ENCODE measurements around the gene CROCC2.

CROCC2 gene

DNA sequence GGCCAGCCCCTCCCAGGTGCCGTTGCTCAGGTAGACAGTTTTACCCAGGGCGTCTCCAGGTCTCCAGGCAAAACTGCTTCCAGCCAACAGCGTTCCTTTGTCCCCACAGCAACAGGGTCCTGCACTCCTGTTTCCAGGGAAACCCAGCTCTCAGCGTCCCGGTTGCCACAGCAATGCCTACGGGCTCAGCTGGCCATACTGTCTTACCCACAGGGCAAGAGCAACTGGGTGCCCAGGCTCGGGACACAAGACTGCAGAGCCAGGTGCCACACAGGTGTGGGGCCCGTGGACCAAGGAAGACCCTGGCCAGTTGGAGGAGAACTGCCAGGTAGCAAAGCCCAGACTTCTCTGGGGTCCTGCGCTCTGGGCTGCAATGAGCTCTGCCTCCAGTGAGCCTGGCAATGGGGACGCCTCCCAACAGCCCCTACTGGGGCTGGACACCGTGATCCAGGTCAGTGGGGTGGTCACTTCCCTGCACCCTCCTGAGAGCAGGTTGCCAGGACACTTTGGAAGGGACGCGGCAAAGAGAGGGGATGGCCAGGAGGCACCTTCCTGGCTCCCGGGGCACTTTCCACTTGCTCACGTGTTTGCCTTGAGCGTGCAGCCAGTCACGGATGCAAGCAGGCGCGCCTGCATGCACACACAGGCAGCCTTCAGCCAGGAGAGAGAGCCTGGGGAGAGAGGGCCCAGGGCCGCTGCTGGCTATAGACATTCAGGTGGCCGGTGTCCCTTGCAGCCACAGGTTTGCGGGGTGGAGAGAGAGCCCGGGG is at the start of gene CROCC2:
Gene CROCC2, plus strand, starts transcription at position 196 of the 770 bp plus-strand sequence. Its CDS starts 178 bp downstream, at position 374.
- no peak within 1 kb of the TSS for H3K4me3 ChIP-seq (ENCODE audit: low read depth, low read length)
- DNase-seq (ENCODE audit: low read depth, low spot score) = no peak
- POLR2A ChIA-PET = no interaction called here
- TF ChIP-seq, protein P1, sequence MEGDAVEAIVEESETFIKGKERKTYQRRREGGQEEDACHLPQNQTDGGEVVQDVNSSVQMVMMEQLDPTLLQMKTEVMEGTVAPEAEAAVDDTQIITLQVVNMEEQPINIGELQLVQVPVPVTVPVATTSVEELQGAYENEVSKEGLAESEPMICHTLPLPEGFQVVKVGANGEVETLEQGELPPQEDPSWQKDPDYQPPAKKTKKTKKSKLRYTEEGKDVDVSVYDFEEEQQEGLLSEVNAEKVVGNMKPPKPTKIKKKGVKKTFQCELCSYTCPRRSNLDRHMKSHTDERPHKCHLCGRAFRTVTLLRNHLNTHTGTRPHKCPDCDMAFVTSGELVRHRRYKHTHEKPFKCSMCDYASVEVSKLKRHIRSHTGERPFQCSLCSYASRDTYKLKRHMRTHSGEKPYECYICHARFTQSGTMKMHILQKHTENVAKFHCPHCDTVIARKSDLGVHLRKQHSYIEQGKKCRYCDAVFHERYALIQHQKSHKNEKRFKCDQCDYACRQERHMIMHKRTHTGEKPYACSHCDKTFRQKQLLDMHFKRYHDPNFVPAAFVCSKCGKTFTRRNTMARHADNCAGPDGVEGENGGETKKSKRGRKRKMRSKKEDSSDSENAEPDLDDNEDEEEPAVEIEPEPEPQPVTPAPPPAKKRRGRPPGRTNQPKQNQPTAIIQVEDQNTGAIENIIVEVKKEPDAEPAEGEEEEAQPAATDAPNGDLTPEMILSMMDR (IDR thresholded peaks at IDR 0.05; ENCODE audit: insufficient read depth, low read length, missing control alignments) = no peak
- CTCF ChIA-PET = interaction anchor here (1.0 kb wide), 1 partner anchor 8 kb away, joined by 5 read pairs; no protein-coding TSS in a partner anchor

DNA sequence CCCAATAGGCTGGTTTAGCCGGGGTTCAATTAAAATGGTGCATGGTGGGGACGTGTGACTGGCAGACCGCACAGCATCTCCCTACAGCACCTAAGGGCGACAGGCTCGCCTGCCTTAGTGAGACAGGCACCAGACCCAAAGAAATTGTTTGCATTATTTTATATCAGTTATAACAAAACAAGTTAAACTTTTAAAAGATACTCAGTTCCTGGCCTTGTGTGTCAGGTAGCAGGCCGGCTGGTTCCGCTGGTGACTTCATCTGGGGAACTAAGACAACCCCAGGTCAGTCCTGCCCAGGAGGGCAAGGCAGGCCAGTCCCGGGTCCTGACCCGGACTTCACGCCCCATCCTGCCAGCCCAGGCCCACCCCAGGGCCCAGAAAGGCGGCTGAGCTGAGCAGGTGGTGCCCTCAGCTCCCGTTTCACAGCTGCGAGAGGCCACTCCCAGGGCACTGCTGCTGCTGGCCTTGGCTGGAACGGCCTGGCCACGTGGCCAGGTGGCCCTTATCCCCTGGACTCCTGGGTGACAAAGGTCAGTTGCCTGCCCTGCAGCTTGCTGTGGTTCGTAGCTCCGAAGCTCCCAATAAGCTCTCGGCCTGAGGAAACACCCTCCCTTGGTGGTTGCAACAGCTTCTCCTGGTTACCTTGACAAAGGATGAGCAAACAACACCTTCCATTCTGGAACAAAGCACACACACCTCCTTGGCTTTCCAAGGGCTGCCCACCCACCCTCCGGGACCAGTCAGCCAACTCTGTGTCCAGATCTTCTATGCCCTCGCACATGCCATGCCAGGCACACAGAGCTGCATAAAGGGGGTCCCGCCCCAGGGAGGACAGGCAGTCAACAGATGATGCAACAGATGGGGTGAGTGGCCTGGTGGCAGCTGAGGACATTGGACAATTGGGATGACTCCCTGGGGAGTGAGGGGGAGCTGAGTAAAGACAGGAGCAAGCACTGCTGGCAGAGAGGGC is 48.8 kb upstream of the CROCC2 start:
- DNase-seq (ENCODE audit: low read depth, low spot score) = no peak
- CTCF ChIA-PET = no interaction called here
- no peak overlapping the region for H3K4me3 ChIP-seq (ENCODE audit: low read depth, low read length)
- TF ChIP-seq, protein P1 (IDR thresholded peaks at IDR 0.05; ENCODE audit: insufficient read depth, low read length, missing control alignments) = no peak
- POLR2A ChIA-PET = no interaction called here

DNA sequence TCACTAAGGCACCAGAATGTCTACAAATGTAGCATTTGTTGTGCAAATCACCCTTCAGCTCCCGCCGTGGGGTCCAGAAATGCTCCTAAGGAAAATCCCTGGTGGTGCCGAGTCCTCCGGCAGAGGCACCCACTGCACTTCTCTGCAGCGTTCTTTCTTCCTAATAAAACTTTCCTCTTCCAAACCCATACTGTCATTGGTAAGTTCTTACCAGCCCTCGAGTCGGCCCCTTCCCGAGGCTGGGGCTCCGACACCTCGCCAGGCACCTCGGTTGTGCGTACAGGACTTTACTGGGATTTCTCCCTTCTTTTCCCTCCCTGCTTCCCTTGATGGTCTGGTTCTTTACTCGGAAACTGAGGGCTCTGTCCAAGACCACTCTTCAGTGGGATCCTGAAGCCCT is 47.8 kb upstream of the CROCC2 start:
- TF ChIP-seq, protein P1 (IDR thresholded peaks at IDR 0.05; ENCODE audit: insufficient read depth, low read length, missing control alignments) = no peak
- no peak for DNase-seq (ENCODE audit: low read depth, low spot score)
- ChIA-PET CTCF (no interaction called here), POLR2A (no interaction called here)
- H3K4me3 ChIP-seq (ENCODE audit: low read depth, low read length) = no peak overlapping the region

DNA sequence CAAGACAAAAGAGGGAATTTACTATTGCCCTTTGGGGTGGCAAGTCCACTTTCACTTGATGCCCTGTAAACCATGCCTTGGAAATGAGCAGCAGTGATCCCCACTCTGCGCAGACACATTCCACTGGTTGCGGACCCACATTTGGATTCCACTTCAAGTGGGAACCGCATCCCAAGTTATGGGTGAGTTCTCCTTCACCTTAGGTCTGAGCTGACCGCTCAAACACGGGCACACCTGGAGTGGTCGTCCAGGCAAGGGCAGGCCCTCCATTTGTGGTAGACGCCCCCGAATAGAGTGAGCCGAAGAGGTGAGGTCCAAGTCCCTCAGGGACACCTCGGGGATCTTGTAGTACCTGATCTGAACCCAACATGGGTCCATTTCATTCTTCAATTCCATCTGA is 47.3 kb upstream of the CROCC2 start:
- POLR2A ChIA-PET = no interaction called here
- DNase-seq (ENCODE audit: low read depth, low spot score) = no peak
- TF ChIP-seq, protein P1 (IDR thresholded peaks at IDR 0.05; ENCODE audit: insufficient read depth, low read length, missing control alignments) = no peak
- H3K4me3 ChIP-seq (ENCODE audit: low read depth, low read length) = no peak overlapping the region
- CTCF ChIA-PET = no interaction called here

DNA sequence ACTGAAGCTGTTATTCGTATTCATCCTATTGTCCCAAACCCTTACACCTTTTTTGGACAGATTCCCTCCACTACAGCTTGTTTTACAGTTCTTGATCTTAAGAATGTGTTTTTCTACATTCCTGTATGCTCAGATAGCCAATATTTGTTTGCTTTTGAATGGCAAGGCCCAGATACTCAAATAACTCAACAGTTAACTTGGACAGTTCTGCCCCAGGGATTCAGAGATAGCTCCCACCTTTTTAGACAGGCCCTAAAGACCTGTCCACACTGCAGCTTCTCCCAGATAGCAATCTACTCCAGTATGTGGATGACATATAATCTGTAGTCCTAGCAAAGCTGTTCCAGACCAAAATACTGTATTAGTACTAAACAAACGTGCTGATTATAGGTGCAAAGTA is 44.6 kb upstream of the CROCC2 start:
- TF ChIP-seq, protein P1 (IDR thresholded peaks at IDR 0.05; ENCODE audit: insufficient read depth, low read length, missing control alignments) = no peak
- DNase-seq (ENCODE audit: low read depth, low spot score) = no peak
- POLR2A ChIA-PET = no interaction called here
- CTCF ChIA-PET = interaction anchor here (0.8 to 5.0 kb wide), 5 partner anchors 10 to 798 kb away, joined by 3 to 41 read pairs (median 5); no protein-coding TSS in a partner anchor
- no peak overlapping the region for H3K4me3 ChIP-seq (ENCODE audit: low read depth, low read length)

DNA sequence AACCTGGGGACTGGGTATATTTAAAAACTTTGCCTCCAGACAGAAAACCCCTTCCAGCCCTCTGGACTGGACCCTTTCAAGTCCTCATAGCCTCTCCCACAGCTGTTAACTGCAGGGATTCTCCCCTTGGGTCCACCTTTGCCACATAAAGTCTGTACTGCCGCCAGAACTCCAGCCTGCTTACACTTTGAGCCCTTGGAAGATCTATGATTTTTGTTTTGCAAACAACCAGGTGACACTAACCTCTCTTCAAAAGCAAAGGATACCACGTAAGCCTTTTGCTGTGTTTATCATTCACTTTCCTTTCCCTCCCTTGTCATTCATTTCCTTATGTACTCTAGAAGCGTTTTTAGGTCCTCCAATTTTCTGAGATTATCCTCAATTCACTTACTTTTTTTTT is 41.7 kb upstream of the CROCC2 start:
- DNase-seq (ENCODE audit: low read depth, low spot score) = no peak
- H3K4me3 ChIP-seq (ENCODE audit: low read depth, low read length) = no peak overlapping the region
- CTCF ChIA-PET = interaction anchor here (5.0 kb wide), 1 partner anchor 13 kb away, joined by 41 read pairs; no protein-coding TSS in a partner anchor
- TF ChIP-seq, protein P1 (IDR thresholded peaks at IDR 0.05; ENCODE audit: insufficient read depth, low read length, missing control alignments) = no peak
- POLR2A ChIA-PET = no interaction called here
